NCI-H1694 (cell line): ENCODE data around the gene TAF4.
"Not testable (repeated sequence)": the region's sequence is repeated elsewhere in the genome, so short reads cannot be mapped to it uniquely, and the experiment has no call there.

Experiments
- DNase-seq: peaks from one replicate; lab custom pipeline; 2025; lab: John Stamatoyannopoulos, UW

TAF4 gene

DNA sequence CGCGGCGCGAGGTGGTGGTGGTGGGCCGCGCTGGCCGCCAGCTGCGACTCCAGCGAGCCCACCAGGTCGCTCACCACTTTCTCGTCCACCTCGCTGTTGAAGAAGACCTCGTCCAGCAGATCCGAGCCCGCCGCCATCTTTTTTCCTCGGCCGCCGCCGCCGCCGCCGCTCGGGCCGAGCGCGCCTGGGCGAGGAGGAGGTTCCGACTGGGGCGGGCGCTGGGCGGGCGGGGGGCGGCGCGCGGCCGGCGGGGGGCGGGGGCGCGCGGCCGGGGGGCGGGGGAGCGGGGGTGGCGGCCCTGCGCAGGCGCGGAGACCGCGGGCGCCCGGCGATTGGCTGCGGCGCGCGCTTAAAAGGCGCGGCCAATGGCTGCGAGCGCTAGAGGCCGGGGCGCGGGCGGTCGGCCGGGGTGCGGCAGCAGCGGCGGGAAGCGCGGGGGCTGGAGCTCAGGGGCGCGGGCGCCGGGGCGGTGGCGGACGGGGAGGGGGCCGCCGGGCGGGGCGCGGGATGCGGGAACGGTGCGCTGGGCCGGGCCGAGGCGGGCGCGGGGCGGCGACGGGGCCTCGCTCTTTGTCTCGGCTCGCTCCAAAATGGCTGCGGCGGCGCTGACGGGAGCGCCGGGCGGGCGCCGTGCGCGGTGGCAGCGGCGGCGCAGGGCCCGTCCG is at the start of gene TAF4:
TSS of gene TAF4 (minus strand) at position 208 of the 665 bp plus-strand sequence. CDS start at position 137, 71 bp downstream.
- no peak for DNase-seq

- no peak for DNase-seq
Observed at GRCh38 chr20:62114894-62115293, 49.2 kb upstream of the TAF4 start.

DNA sequence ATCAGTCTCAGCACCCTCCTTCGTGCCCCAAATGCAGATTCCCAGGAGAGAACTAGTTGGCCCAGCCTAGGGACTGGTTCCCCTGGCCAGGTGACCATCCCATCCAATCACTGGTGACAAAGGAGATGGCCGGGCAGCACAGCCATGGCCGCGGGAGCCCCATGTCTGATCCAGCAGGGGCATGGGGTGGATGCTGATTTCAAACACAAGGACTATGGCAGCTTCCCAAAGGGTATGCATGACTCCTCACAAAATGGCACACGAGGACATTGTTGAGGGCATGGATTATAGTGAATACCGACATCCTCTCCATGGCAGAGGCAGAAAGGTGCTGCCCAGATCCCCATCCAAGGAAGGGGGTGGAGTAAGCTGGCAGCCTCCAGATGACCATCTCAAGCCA is 46.7 kb upstream of the TAF4 start:
- no peak for DNase-seq

- DNase-seq: no peak
Observed at GRCh38 chr20:62111148-62111547, 45.5 kb upstream of the TAF4 start.

- no peak for DNase-seq
Observed at GRCh38 chr20:62105592-62105991, 39.9 kb upstream of the TAF4 start.

GRCh38 chr20:62104791-62105345 is 39.2 kb upstream of the TAF4 start:
- DNase-seq: no peak

DNA sequence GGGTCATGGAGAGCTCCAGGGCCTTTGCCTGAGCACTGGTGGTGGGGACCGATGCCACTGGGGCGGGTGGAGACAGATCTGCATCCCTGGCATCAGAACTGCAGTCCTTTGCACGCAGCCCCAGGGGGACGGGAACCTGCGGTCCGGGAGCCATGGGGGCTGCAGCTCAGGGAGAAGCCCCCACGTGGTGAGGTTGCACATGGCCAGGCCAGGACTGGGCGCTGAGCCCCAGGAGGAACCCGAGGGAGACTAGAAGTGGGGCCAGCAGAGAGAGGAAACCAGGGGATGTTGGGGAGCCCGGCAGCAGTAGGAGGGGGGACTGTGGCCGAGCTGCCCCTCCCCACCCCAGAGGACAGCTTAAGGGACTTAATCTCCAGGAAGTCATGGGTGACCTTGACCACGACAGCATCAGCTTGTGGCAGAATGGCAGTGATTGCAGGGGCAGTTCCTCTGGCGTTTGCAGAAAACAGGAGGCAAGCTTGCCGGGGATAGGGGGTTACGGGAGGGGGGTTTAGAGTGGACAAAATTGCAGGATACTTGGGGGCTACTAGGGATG is 38.6 kb upstream of the TAF4 start:
- DNase-seq: no peak

DNA sequence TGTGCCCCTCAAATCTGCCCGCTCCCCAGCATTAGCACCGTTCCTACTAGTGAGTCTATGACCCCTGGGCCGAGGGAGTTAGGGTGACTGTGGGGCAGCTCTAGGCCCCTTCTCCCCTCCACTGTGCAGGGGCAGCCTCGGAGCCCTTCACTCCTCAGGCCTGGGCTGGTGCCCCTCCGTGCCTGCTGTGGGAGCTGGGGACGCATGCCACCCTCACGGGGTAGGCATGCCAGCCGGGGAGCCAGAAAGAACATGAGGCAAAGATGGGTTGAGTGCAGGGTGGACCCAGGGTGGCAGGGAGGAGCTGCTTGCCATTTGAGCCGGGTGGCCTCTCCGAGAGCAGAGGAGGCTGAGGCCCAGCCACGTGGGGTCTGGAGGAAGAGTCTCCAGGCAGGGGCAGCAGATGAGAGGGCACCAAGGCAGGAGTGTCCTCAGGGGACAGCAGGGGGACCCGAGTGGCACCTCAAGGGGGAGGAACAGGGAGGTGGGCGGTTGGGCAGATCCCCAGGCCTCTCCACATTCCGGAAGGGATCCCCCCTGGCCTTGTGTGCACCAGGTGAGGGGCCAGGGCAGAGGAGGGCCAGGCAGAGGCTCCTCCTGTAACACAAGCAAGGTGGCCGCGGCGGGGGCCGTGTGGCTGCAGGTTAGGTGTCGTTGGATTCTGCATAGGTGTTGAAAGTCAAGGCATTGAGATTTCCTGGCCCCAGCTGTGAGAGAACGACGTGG is 38.0 kb upstream of the TAF4 start:
- DNase-seq: no peak

GRCh38 chr20:62101078-62101477 is 35.4 kb upstream of the TAF4 start:
- no peak for DNase-seq

GRCh38 chr20:62097881-62098407 is 32.3 kb upstream of the TAF4 start:
- DNase-seq: no peak

DNA sequence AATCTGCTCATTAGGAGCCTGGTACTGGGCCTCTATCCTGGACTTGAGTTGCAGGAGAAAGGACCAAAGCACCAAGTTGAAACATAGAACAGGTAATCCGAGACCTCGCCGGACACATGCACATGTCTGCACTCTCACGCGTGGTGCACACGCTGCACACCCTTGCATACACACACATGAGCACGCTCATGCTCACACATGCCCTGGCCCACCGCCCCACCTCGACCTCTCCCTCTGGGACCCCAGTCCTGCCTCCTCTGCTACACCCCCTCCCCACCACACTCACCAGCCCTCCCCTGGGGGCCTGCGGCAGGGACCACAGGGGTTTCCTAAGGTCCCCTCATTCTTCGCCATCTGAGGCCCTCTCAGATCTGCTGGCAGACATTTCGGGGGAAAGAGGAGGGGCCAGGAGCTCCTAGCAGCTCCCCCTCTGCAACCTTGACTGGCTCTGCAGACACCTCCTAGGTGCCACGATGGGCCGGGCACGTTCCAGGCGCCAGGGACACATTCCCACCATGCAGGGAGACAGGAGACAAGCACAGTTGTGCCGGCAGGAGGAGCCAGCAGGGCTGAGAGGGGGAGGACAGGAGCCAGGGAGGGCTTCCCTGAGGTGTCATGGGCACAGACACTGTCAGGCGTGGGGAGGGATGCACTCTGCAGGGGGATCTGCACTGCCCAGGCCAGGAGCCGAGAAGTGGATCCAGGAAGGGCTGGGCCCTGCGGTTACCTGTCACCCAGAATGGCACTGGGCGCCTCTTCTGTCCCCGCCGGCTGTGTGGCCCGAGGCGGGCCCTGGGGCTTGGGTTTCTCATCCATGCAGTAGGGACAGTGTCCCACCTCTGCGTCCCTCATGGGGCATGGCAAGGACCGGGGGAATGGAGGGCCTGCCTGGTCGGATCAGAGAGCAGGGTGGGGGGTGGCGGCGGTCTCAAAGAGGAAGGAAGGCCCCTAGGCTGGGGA is 31.0 kb upstream of the TAF4 start:
- DNase-seq: no peak

- DNase-seq: no peak
Observed at GRCh38 chr20:62089393-62089792, 23.7 kb upstream of the TAF4 start.

GRCh38 chr20:62088258-62089127 is 22.8 kb upstream of the TAF4 start:
- DNase-seq: no peak

GRCh38 chr20:62087632-62088031 is 22.0 kb upstream of the TAF4 start:
- no peak for DNase-seq

GRCh38 chr20:62087227-62087626 is 21.5 kb upstream of the TAF4 start:
- no peak for DNase-seq

DNA sequence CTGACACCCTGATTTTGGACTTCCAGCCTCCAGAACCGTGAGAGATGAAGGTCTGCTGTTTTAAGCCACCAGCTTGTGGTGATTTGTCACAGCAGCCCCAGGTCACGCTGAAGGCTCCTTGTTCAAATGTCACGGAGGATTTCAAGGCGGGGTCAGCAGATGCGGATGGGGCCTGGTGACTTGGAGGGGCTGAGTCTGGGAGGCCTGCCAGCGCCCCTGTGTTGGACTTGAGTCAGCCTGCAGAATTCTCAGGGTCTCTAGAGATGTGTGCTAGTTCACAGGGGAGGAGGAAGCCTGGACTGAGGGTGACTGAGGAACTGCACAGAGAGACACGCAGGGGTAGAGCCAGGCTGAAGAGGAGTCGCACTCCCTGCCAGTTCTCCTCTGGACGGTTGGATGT is 19.5 kb upstream of the TAF4 start:
- DNase-seq: no peak

DNA sequence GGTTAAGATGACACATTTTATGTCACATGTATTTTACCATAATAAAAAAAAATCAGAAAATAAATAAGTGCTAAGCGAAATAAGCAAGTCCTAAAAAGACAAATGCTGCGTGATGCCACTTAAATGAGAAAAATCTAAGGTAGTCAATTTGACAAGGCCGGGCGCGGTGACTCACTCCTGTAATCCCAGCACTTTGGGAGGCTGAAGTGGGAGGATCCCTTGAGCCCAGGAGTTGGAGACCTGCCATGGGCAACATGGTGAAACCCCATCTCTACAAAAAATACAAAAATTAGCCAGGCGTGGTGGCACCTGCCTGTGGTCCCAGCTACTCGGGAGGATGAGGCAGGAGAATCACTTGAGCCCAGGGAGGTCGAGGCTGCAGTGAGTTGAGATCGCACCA is 18.5 kb upstream of the TAF4 start:
- not testable (repeated sequence) for DNase-seq

- DNase-seq: no peak
Observed at GRCh38 chr20:62083312-62083711, 17.6 kb upstream of the TAF4 start.

DNA sequence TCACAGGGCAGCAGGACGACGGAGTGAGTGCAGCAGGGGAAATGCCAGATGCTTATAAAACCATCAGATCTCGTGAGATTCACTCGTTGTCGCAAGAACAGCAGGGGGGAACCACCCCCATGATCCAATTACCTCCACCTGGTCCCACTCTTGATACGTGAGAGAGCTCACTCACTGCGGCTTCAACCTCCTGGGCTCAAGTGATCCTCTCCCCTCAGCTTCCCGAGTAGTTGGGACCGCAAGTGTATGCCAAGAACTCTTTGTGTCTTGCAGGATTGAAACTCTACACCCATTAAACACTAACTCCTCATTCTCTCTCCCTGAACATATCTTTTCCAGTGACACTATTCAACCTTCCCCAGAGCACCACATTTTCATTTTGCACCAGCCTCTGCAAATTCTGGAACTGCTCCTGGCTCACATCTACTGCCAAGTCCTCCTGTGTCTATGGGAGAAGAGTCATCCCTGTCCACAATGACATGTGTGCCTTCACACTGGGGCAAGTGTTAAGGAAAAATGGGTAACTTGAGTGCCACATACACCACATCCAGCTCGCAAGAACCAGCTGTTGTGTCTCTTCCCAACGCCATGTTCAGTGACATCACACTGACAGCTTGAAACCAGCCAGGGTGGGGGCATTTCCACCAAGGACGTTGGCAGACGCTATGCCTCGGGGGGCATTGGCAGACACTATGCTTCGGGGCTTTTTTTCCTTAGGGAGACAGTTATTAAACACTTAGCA is 14.7 kb upstream of the TAF4 start:
- DNase-seq: no peak

DNA sequence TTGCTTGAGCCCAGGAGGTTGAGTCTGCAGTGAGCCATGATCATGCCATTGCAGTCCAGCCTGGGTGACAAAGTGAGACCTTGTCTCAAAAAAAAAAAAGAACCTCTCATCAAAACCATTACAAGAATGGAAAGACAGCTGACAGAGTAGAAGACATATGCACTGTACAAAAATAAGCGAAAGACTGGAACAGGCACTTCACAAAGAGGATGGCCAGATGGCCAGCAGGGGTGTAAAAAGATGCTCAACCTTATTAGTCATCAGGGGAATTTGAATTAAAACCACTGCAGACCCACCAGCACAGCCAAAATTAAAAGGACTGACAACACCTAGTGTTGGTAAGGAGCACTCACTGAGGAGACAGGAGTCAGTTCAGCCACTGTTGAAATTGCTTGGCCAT is 13.5 kb upstream of the TAF4 start:
- DNase-seq: no peak
